Heart left ventricle (tissue), 16 donors: ENCODE results near the gene OR2V1. TPM values are rescaled to one million over a fixed set of nuclear protein-coding genes. Genes with fewer than 3 reads are reported as not detected.
"Not testable (repeated sequence)": the region's sequence is repeated elsewhere in the genome, so short reads cannot be mapped to it uniquely, and the experiment has no call there.

Source experiments
- ATAC-seq, 4 donors: fragments of 200-7000 bp; cut with Tn5 transposase; one replicate each; pipeline ENCODE4 v1.9.1; 2020 to 2022; ENCODE audit warnings: moderate library complexity in 4 of 4, mild to moderate bottlenecking in 3 of 4, moderate number of reproducible peaks in 1 of 4
- DNase-seq, 5 donors: peaks; one replicate each; pipeline ENCODE4 v3.0.0-alpha.2; 2020
- H3K27ac ChIP-seq, 12 donors: fragments of 200-600 bp; sonication (generic) in 4 of 12; one replicate each; pipeline versions ENCODE4 v1.5.0 to v1.8.0; 2016 to 2022; ENCODE audit warnings: mild to moderate bottlenecking in 2 of 12
- H3K27me3 ChIP-seq, 9 donors: fragments of 200-600 bp; sonication (generic) in 2 of 9; one replicate each; pipeline versions ENCODE4 v1.5.1 to v1.8.0; 2016 to 2022; ENCODE audit warnings: mild to moderate bottlenecking in 3 of 9
- H3K36me3 ChIP-seq, 9 donors: fragments of 200-600 bp; sonication (generic) in 2 of 9; one replicate each; pipeline versions ENCODE4 v1.5.0 to v1.8.0; 2018 to 2022; ENCODE audit warnings: mild to moderate bottlenecking in 2 of 9
- H3K4me1 ChIP-seq, 12 donors: fragments of 200-600 bp; sonication (generic) in 4 of 12; one replicate each; pipeline versions ENCODE4 v1.5.0 to v1.8.0; 2016 to 2022; ENCODE audit warnings: mild to moderate bottlenecking in 3 of 12
- H3K4me3 ChIP-seq, 12 donors: fragments of 200-600 bp; sonication (generic) in 4 of 12; one replicate each; pipeline versions ENCODE4 v1.5.0 to v1.8.0; 2017 to 2022; ENCODE audit warnings: mild to moderate bottlenecking in 9 of 12, moderate library complexity in 4 of 12
- H3K9me3 ChIP-seq, 12 donors: fragments of 200-600 bp; sonication (generic) in 4 of 12; one replicate each; pipeline versions ENCODE4 v1.5.0 to v1.8.0; 2016 to 2022; ENCODE audit warnings: mild to moderate bottlenecking in 1 of 12
- POLR2A ChIP-seq, 2 donors: fragments of 450-650 bp; IDR thresholded peaks; one replicate each; pipeline ENCODE4 v1.6.1; 2017; ENCODE audit warnings: antibody characterized with exemption in 2 of 2, mild to moderate bottlenecking in 2 of 2, moderate library complexity in 2 of 2
- whole genome bisulfite sequencing, 4 donors: extraction: QIAGEN DNeasy Blood & Tissue Kit in 2 of 4; methylation state at CpG; one replicate each; pipeline versions ENCODE4 v1.1.5 to v1.1.7; 2013 to 2018; 5-methylcytosine and 5-hydroxymethylcytosine counted together
- intact Hi-C, 10 donors: fragments of 100-400 bp; cut with DNase I; formaldehyde crosslinking; loops; one replicate each; pipeline versions ENCODE4 v1.11.1 to v1.14.2; 2022
- long read RNA-seq, 3 donors: library from polyadenylated mRNA; unstranded; transcript quantifications; one replicate each; pipeline ENCODE4 v2.0.0, GENCODE V29; 2020 to 2021
- polyA plus RNA-seq, 2 donors: library from polyadenylated mRNA; stranded (reverse); fragments of 200-250 nt; gene quantifications; one replicate each; pipeline ENCODE4 v1.2.3, GENCODE V29; 2013
- total RNA-seq, 9 donors: library from RNA; depleted of rRNA in 2 of 9; stranded (reverse); fragments of >200 nt in 2 of 9; fragmentation: NEBNext Ultra II Directional in 3 of 9; extraction: Animal tissue kit (Norgen Biotek cat#: 25700) in 3 of 9; gene quantifications; one replicate each; pipeline versions ENCODE4 v1.1.0 to v1.2.4, GENCODE V29; 2016 to 2023
- TF ChIP-seq, protein P1 (sequence below), 12 donors: fragments of 200-600 bp; sonication (generic) in 4 of 12; IDR thresholded peaks; one replicate each; pipeline versions ENCODE4 v1.5.0 to v1.8.0; 2018 to 2022; ENCODE audit warnings: antibody characterized with exemption in 12 of 12, mild to moderate bottlenecking in 5 of 12
- donor health status: ischemic (EF 13 %, LVEDD 7.1; RV severe dilation, severe dysfunction).
- donor health status: healthy with polysubstance abuse.
- donor health status: DM: no; HTN: yes; CAD: no.
- donor health status: DM: no; HTN: no; CAD: no.
- donor health status: ischemic (EF 25% LVEDD 6.9; RV normal size, moderate dysfunction).
- donor health status: ischemic (EF 25% LVEDD 5.7; RV mildly dilated, moderate dysfunction).
- donor health status: healthy.
- donor health status: DM: yes; HTN: yes; CAD: no.
- donor health status: ischemic (EF 35%, LVEDD 5.7; RV mildly dilated, moderate dysfunction).
- donor health status: nonischemic (EF 11% LVEDD 7.7; RV severe dilation, severe dysfunction).
- donor health status: DM: yes; HTN: yes; CAD: no.
- donor health status: PGD.
- donor health status: ischemic (EF 29% LVEDD 5.4; RV normal size, mild dysfunction).
- donor health status: nonischemic (EF 23%, LVEDD 6.1; RV moderate dilation, normal function).

OR2V1 gene, protein sequence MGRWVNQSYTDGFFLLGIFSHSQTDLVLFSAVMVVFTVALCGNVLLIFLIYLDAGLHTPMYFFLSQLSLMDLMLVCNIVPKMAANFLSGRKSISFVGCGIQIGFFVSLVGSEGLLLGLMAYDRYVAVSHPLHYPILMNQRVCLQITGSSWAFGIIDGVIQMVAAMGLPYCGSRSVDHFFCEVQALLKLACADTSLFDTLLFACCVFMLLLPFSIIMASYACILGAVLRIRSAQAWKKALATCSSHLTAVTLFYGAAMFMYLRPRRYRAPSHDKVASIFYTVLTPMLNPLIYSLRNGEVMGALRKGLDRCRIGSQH
- total RNA-seq (not detected), polyA plus RNA-seq (not detected)
- long read RNA-seq, donor 1, result 0 reads
- long read RNA-seq, donor 2, result 0 reads
- long read RNA-seq, donor 3, result 0 reads

DNA sequence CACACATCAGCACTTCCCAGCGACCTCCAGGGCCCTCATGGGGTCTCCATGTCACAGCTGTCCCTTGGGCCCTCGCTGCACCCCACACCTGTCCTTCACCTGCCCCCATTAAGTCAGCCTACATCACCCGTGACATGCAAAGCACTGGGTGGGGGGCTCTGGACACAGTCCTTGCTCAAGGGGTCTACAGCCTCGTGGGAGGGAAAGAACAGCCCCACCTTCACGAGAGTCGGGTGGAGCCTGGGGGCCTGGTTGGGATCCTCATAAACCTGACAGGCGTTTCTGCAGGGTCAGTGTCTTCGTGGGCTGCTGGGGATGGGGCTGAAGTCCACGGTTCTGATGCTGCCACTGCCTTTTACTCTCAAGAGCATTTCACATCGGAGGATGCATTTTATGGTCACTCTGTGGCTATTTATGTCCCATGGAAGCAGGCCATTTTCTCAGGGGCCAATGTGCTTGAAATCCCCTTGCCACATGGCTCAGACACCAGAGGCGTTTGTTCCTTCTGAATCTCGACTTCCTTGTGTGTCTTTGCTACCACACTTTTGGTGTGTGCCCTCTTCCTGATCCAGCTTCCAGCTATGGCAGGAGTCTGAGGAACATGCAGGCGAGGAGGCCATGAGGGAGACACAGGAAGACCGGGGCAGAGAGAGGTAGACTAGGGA, at the start of gene OR2V1:
Gene OR2V1, minus strand, starts transcription at position 338 of the 665 bp plus-strand sequence. CDS start 5,865 bp downstream, outside the sequence.
- ATAC-seq, result no peak
- 74 to 80% (median 78%) methylated on average over 14 of the region's 14 CpGs for WGBS, 4 donors
- Histone ChIP-seq H3K9me3 (peaks cover 0 to 6% (median 0%) of the 10 kb centered on the region in 12 donors), H3K4me3 (no peak within 1 kb of the TSS), H3K4me1 (peaks cover 0 to 8% (median 0%) of the 10 kb centered on the region in 12 donors), H3K36me3 (no peaks in the 10 kb centered on the region), H3K27me3 (peaks cover 0 to 32% (median 11%) of the 10 kb centered on the region in 9 donors), H3K27ac (no peak within 1 kb of the TSS)
- DNase-seq, result no peak
- TF ChIP-seq POLR2A (IDR thresholded peaks at IDR 0.05), result no peak
- TF ChIP-seq, protein P1, sequence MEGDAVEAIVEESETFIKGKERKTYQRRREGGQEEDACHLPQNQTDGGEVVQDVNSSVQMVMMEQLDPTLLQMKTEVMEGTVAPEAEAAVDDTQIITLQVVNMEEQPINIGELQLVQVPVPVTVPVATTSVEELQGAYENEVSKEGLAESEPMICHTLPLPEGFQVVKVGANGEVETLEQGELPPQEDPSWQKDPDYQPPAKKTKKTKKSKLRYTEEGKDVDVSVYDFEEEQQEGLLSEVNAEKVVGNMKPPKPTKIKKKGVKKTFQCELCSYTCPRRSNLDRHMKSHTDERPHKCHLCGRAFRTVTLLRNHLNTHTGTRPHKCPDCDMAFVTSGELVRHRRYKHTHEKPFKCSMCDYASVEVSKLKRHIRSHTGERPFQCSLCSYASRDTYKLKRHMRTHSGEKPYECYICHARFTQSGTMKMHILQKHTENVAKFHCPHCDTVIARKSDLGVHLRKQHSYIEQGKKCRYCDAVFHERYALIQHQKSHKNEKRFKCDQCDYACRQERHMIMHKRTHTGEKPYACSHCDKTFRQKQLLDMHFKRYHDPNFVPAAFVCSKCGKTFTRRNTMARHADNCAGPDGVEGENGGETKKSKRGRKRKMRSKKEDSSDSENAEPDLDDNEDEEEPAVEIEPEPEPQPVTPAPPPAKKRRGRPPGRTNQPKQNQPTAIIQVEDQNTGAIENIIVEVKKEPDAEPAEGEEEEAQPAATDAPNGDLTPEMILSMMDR (IDR thresholded peaks at IDR 0.05), result no peak
- intact Hi-C loops, result no loop called here

- not testable (repeated sequence) for H3K27ac ChIP-seq, ATAC-seq, H3K4me3 ChIP-seq, H3K9me3 ChIP-seq, H3K36me3 ChIP-seq
- Histone ChIP-seq H3K4me1 (peaks cover 0 to 23% (median 2%) of the 10 kb centered on the region in 12 donors), H3K27me3 (peaks cover 9 to 43% (median 27%) of the 10 kb centered on the region in 9 donors)
- DNase-seq, result peak in 1 of 5 donors; percentile 27
- intact Hi-C loops, result loop anchor here in 1 of 10 donors (10.0 kb wide), 1 partner anchor 313 kb away; the partner anchor contains the start of gene ZFP62
- WGBS, 4 donors, result 67 to 75% (median 72%) methylated on average over 14 of the region's 14 CpGs
Measured at GRCh38 chr5:181177559-181177958, 46.6 kb upstream of the OR2V1 start.

GRCh38 chr5:181176254-181176952, 45.4 kb upstream of the OR2V1 start:
- 60 to 71% (median 65%) methylated on average over 3 of the region's 3 CpGs for WGBS, 4 donors
- H3K27me3 ChIP-seq, result peaks cover 12 to 53% (median 33%) of the 10 kb centered on the region in 9 donors
- intact Hi-C loops, result loop anchor here in 1 of 10 donors (10.0 kb wide), 1 partner anchor 312 kb away; the partner anchor contains the start of gene ZFP62

More at GRCh38 chr5:181176254-181176952, 45.4 kb upstream of the OR2V1 start:
- Histone ChIP-seq H3K27ac (no peak overlapping the region), H3K4me1 (peaks cover 0 to 18% (median 0%) of the 10 kb centered on the region in 12 donors), H3K9me3 (no peaks in the 10 kb centered on the region), H3K4me3 (no peak overlapping the region), H3K36me3 (no peaks in the 10 kb centered on the region)
- no peak for TF ChIP-seq POLR2A (IDR thresholded peaks at IDR 0.05)
- TF ChIP-seq, protein P1 (IDR thresholded peaks at IDR 0.05), result no peak
- no peak for DNase-seq
- ATAC-seq, result no peak
